Cardiac ventricle fibroblast (primary cell): Measurements from ENCODE around the gene GPR35. TPM values are rescaled to one million over a fixed set of nuclear protein-coding genes. Genes with fewer than 3 reads are reported as not detected.

ENCODE experiments used
- total RNA-seq: library from RNA; depleted of rRNA; stranded (reverse); fragments of >200 nt; gene quantifications from 2 replicates; pipeline ENCODE4 v1.2.3, GENCODE V29; 2015

The GPR35 gene
- not detected in 2 replicates for total RNA-seq

GRCh38 chr2:240624950-240625621 lies at the start of gene GPR35:
GPR35 (plus strand) TSS chr2:240625480; CDS start chr2:240629953, 4,473 bp downstream.

GRCh38 chr2:240586198-240586918 lies 38.9 kb upstream of the GPR35 start, which contains the start of gene CAPN10:
CAPN10 (plus strand) TSS chr2:240586734; CDS start chr2:240586912, 178 bp downstream.

Other genes with a start within 250 kb of the GPR35 start
- 248 and 255 TPM in 2 replicates for gene GPC1, start 189.8 kb upstream of the GPR35 start, total RNA-seq
- gene ANKMY1, start 67.5 kb upstream of the GPR35 start, total RNA-seq: 5.4 and 6.3 TPM in 2 replicates
- gene DUSP28, start 65.1 kb upstream of the GPR35 start, total RNA-seq: 3.3 and 7.2 TPM in 2 replicates
- 25.7 and 32.1 TPM in 2 replicates for gene RNPEPL1, start 57.0 kb upstream of the GPR35 start, total RNA-seq
- 4.1 and 8.3 TPM in 2 replicates for gene CAPN10, start 38.7 kb upstream of the GPR35 start, total RNA-seq
- not detected in 2 replicates for gene AQP12B, start 57.4 kb downstream of the GPR35 start, total RNA-seq
- gene AQP12A, start 66.4 kb downstream of the GPR35 start, total RNA-seq: not detected in 2 replicates
- gene KIF1A, start 194.7 kb downstream of the GPR35 start, total RNA-seq: not detected in 2 replicates
- gene AGXT, start 243.3 kb downstream of the GPR35 start, total RNA-seq: not detected in 2 replicates